Stimulated activated CD4-positive, alpha-beta T cell treated with anti-CD3 and anti-CD28 coated beads, Interleukin-4, amount 100 ng/mL, for 1 hour (primary cell): Measurements from ENCODE around the gene CCDC6.
"Not testable (repeated sequence)": the region's sequence is repeated elsewhere in the genome, so short reads cannot be mapped to it uniquely, and the experiment has no call there.

Source experiments
- DNase-seq: peaks from one replicate; pipeline ENCODE4 v3.0.0-alpha.2; 2020

The CCDC6 gene

GRCh38 chr10:59906417-59907202, at the start of gene CCDC6:
Gene CCDC6 (minus strand): TSS chr10:59906556. CDS start chr10:59906424, 132 bp downstream.
- peak; percentile 94 for DNase-seq

- no peak for DNase-seq
These were observed 47.9 kb upstream of the CCDC6 start for GRCh38 chr10:59954296-59954695.

- not testable (repeated sequence) for DNase-seq
These were observed 47.4 kb upstream of the CCDC6 start for GRCh38 chr10:59953711-59954110.

GRCh38 chr10:59950105-59950504, 43.7 kb upstream of the CCDC6 start:
- no peak for DNase-seq

GRCh38 chr10:59949608-59950007, 43.3 kb upstream of the CCDC6 start:
- no peak for DNase-seq

GRCh38 chr10:59945991-59946390, 39.6 kb upstream of the CCDC6 start:
- no peak for DNase-seq

- no peak for DNase-seq
These were observed 39.2 kb upstream of the CCDC6 start for GRCh38 chr10:59945590-59945989.

GRCh38 chr10:59944339-59944935, 38.1 kb upstream of the CCDC6 start:
- no peak for DNase-seq

- DNase-seq: no peak
These were observed 36.2 kb upstream of the CCDC6 start for GRCh38 chr10:59942556-59942955.

- DNase-seq: no peak
These were observed 31.4 kb upstream of the CCDC6 start for GRCh38 chr10:59937720-59938119.

GRCh38 chr10:59934701-59935100, 28.3 kb upstream of the CCDC6 start:
- no peak for DNase-seq

GRCh38 chr10:59930788-59931521, 24.6 kb upstream of the CCDC6 start:
- DNase-seq: not testable (repeated sequence)

- DNase-seq: no peak
These were observed 19.7 kb upstream of the CCDC6 start for GRCh38 chr10:59926086-59926485.

GRCh38 chr10:59922907-59923306, 16.6 kb upstream of the CCDC6 start:
- DNase-seq: no peak

GRCh38 chr10:59917922-59918321, 11.6 kb upstream of the CCDC6 start:
- DNase-seq: no peak

GRCh38 chr10:59913547-59914237, 7.3 kb upstream of the CCDC6 start:
- DNase-seq: no peak

- DNase-seq: no peak
These were observed 4.5 kb upstream of the CCDC6 start for GRCh38 chr10:59910867-59911266.

- no peak for DNase-seq
These were observed 3.5 kb upstream of the CCDC6 start for GRCh38 chr10:59909815-59910214.

GRCh38 chr10:59908808-59909143, 2.4 kb upstream of the CCDC6 start:
- DNase-seq: no peak

GRCh38 chr10:59907918-59908807, 1.8 kb upstream of the CCDC6 start:
- DNase-seq: peak; percentile 39

GRCh38 chr10:59907537-59907917, 1.2 kb upstream of the CCDC6 start:
- no peak for DNase-seq

GRCh38 chr10:59905731-59906416, 482 bp downstream of the CCDC6 start:
- DNase-seq: peak; percentile 28
